ENCODE data around the gene CCDC9. TPM values are rescaled to one million over a fixed set of nuclear protein-coding genes. Genes with fewer than 3 reads are reported as not detected.
"Not testable (repeated sequence)": the region's sequence is repeated elsewhere in the genome, so short reads cannot be mapped to it uniquely, and the experiment has no call there.

CCDC9 gene
- total RNA-seq, 1 donor from 2014 or later, result 4.2 TPM

GRCh38 chr19:47243776-47244547 lies 12.4 kb upstream of the CCDC9 start:
- Histone ChIP-seq H3K36me3 (ENCODE audit: control insufficient read depth in 3 of 3, insufficient read depth in 3 of 3, low read length in 3 of 3) (no peaks in the 10 kb centered on the region), H3K4me1 (ENCODE audit: control insufficient read depth in 3 of 3, insufficient read depth in 3 of 3, low read length in 3 of 3) (peaks cover 19 to 39% (median 31%) of the 10 kb centered on the region in 3 donors), H3K27ac (ENCODE audit: low read depth, low read length) (peak overlapping the region; percentile 63)

GRCh38 chr19:47247308-47247990 lies 8.9 kb upstream of the CCDC9 start:
- Histone ChIP-seq H3K4me3 (ENCODE audit: low read length in 3 of 3) (no peak overlapping the region), H3K9ac (ENCODE audit: low read depth in 1 of 3, low read length in 3 of 3) (no peak overlapping the region), H3K4me1 (ENCODE audit: control insufficient read depth in 3 of 3, insufficient read depth in 3 of 3, low read length in 3 of 3) (peaks cover 11 to 13% (median 13%) of the 10 kb centered on the region in 3 donors), H3K9me3 (ENCODE audit: control insufficient read depth in 3 of 3, low read length in 3 of 3) (no peaks in the 10 kb centered on the region), H3K27ac (ENCODE audit: low read depth, low read length) (no peak overlapping the region), H3K36me3 (ENCODE audit: control insufficient read depth in 3 of 3, insufficient read depth in 3 of 3, low read length in 3 of 3) (no peaks in the 10 kb centered on the region), H3K27me3 (ENCODE audit: control insufficient read depth in 3 of 3, insufficient read depth in 3 of 3, low read length in 3 of 3) (peaks cover 0 to 9% (median 8%) of the 10 kb centered on the region in 3 donors)

More at GRCh38 chr19:47243776-47244547, 12.4 kb upstream of the CCDC9 start:
- peak overlapping the region; percentile 12 to 64 (median 57) for H3K9ac ChIP-seq (ENCODE audit: low read depth in 1 of 3, low read length in 3 of 3)
- peak overlapping the region; percentile 59 to 68 (median 60) for H3K4me3 ChIP-seq (ENCODE audit: low read length in 3 of 3)
- peaks cover 0 to 35% (median 32%) of the 10 kb centered on the region in 3 donors for H3K27me3 ChIP-seq (ENCODE audit: control insufficient read depth in 3 of 3, insufficient read depth in 3 of 3, low read length in 3 of 3)
- H3K9me3 ChIP-seq (ENCODE audit: control insufficient read depth in 3 of 3, low read length in 3 of 3), result no peaks in the 10 kb centered on the region

DNA sequence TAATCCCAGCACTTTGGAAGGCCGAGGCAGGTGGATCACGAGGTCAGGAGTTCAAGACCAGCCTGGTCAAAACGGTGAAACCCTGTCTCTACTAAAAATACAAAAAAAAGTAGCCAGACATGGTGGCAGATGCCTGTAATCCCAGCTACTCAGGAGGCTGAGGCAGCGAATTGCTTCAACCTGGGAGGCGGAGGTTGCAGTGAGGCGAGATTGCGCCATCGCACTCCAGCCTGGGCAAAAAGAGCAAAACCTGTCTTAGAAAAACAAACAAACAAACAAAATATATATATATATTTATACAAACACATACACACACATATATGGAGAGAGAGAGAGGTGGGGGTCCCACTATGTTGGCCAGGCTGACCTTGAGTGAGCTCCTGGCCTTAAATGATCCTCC lies 3.3 kb upstream of the CCDC9 start:
- not testable (repeated sequence) for H3K9ac ChIP-seq (ENCODE audit: low read depth in 1 of 3, low read length in 3 of 3); H3K4me3 ChIP-seq (ENCODE audit: low read length in 3 of 3); H3K27me3 ChIP-seq (ENCODE audit: control insufficient read depth in 3 of 3, insufficient read depth in 3 of 3, low read length in 3 of 3); H3K9me3 ChIP-seq (ENCODE audit: control insufficient read depth in 3 of 3, low read length in 3 of 3); H3K36me3 ChIP-seq (ENCODE audit: control insufficient read depth in 3 of 3, insufficient read depth in 3 of 3, low read length in 3 of 3); H3K27ac ChIP-seq (ENCODE audit: low read depth, low read length)
- peaks cover 8 to 14% (median 12%) of the 10 kb centered on the region in 3 donors for H3K4me1 ChIP-seq (ENCODE audit: control insufficient read depth in 3 of 3, insufficient read depth in 3 of 3, low read length in 3 of 3)

DNA sequence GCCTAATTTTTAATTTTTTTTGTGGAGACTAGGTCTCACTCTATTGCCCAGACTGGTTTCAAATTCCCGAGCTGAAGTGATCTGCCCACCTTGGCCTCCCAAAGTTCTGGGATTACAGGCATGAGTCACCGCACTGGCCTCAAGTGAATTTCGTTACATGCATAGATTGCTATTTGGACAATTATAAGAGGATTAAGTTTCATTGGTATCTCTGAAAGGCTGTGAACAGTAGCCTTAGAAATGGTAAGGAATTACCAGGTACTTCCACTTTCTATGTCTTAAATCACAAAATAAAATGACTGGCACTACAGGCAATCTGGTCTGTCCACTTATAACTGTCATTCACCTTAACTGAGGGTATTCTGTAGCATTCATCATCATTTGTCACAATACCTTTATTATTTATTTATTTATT lies 2.9 kb upstream of the CCDC9 start:
- Histone ChIP-seq H3K9me3 (ENCODE audit: control insufficient read depth in 3 of 3, low read length in 3 of 3) (no peaks in the 10 kb centered on the region), H3K4me1 (ENCODE audit: control insufficient read depth in 3 of 3, insufficient read depth in 3 of 3, low read length in 3 of 3) (peaks cover 13 to 19% (median 17%) of the 10 kb centered on the region in 3 donors), H3K9ac (ENCODE audit: low read depth in 1 of 3, low read length in 3 of 3) (no peak overlapping the region), H3K27me3 (ENCODE audit: control insufficient read depth in 3 of 3, insufficient read depth in 3 of 3, low read length in 3 of 3) (no peaks in the 10 kb centered on the region), H3K4me3 (ENCODE audit: low read length in 3 of 3) (no peak overlapping the region), H3K27ac (ENCODE audit: low read depth, low read length) (no peak overlapping the region), H3K36me3 (ENCODE audit: control insufficient read depth in 3 of 3, insufficient read depth in 3 of 3, low read length in 3 of 3) (peaks cover under 1 to 3% (median 2%) of the 10 kb centered on the region in 3 donors)

GRCh38 chr19:47253970-47254369 lies 2.4 kb upstream of the CCDC9 start:
- Histone ChIP-seq H3K9me3 (ENCODE audit: control insufficient read depth in 3 of 3, low read length in 3 of 3) (no peaks in the 10 kb centered on the region), H3K36me3 (ENCODE audit: control insufficient read depth in 3 of 3, insufficient read depth in 3 of 3, low read length in 3 of 3) (peaks cover 5 to 8% (median 7%) of the 10 kb centered on the region in 3 donors), H3K4me1 (ENCODE audit: control insufficient read depth in 3 of 3, insufficient read depth in 3 of 3, low read length in 3 of 3) (peaks cover 15 to 23% (median 22%) of the 10 kb centered on the region in 3 donors), H3K27me3 (ENCODE audit: control insufficient read depth in 3 of 3, insufficient read depth in 3 of 3, low read length in 3 of 3) (no peaks in the 10 kb centered on the region), H3K9ac (ENCODE audit: low read depth in 1 of 3, low read length in 3 of 3) (no peak overlapping the region), H3K4me3 (ENCODE audit: low read length in 3 of 3) (no peak overlapping the region), H3K27ac (ENCODE audit: low read depth, low read length) (no peak overlapping the region)

DNA sequence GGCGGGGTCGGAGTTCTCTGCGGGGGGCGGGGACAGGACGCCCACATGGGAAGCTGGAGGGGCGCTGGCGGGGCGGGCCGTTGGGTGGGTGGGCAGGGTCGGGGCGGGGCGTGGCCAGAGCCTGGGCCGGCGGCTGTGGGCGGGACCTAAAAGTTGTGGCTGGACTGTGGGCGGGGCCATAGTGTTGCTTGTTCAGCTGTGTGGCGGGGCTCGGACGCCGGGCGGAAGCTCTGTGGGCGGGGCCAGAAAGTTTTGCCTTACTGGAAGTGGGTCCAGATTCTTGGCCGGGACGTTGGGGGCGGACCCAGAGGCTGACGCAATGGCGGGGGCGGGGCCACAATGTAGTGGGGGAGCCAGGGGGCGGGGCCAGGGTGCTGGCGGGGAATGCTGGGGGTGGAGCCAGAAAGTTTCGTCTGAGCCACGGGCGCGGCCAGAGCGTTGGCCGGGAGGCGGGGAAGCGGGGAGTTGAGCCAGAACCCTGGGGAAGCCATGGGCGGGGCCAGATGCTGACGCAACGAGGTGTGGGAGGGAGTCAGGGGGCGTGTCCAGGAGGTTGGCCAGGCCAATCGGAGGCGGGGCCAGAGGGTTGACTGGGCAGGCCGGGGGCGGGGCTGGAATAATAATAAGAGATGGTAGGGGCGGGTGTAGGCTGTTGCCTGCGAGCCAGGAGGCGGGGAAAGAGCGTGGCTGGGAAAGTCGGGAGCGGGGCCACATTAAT lies 527 bp downstream of the CCDC9 start:
- peaks cover 15 to 33% (median 27%) of the 10 kb centered on the region in 3 donors for H3K4me1 ChIP-seq (ENCODE audit: control insufficient read depth in 3 of 3, insufficient read depth in 3 of 3, low read length in 3 of 3)
- H3K9me3 ChIP-seq (ENCODE audit: control insufficient read depth in 3 of 3, low read length in 3 of 3), result no peaks in the 10 kb centered on the region
- no peaks in the 10 kb centered on the region for H3K27me3 ChIP-seq (ENCODE audit: control insufficient read depth in 3 of 3, insufficient read depth in 3 of 3, low read length in 3 of 3)
- peaks cover 30 to 32% (median 31%) of the 10 kb centered on the region in 3 donors for H3K36me3 ChIP-seq (ENCODE audit: control insufficient read depth in 3 of 3, insufficient read depth in 3 of 3, low read length in 3 of 3)
- peak overlapping the region; percentile 82 to 94 (median 91) for H3K4me3 ChIP-seq (ENCODE audit: low read length in 3 of 3)
- H3K27ac ChIP-seq (ENCODE audit: low read depth, low read length), result peak overlapping the region; percentile 96
- H3K9ac ChIP-seq (ENCODE audit: low read depth in 1 of 3, low read length in 3 of 3), result peak overlapping the region in 2 of 3 donors; percentile 25 to 94

DNA sequence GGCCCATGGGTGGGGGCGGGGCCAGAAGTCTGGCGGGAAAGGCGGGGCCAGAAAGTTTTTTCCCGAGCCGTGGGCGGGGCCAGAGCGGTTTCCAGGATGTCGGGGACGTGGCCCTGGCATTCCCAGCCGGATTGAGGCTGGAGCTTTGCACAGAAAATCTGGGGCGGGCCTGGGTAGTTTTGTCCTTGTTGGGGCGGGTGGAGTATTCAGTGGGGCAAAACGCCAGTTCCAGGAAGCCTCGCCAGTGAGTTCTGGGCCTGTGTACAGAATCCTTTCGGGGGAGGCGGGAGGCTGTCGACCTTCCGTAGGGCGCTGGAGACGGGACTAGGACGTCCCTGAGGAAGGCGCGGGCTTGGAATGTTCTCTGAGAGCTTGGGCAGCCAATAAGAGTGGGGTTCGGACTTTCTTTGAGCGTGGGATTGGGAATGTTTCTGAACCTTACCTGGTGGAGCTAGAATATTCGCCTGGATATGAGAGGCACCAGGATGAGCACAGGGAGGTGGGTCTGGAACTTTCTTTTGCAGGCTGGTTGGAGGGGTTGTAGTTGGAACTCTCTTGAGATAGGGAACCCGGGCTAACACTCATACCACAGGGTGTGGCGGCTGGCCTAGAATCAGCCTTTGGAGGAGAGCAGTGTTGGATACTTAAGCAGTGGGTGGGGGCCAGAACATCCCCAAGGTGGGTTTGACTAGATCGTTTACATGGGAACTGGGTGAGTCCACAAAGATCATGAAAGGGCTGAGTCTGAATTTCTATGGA lies 1.3 kb downstream of the CCDC9 start:
- peaks cover 15 to 33% (median 27%) of the 10 kb centered on the region in 3 donors for H3K4me1 ChIP-seq (ENCODE audit: control insufficient read depth in 3 of 3, insufficient read depth in 3 of 3, low read length in 3 of 3)
- peak overlapping the region; percentile 79 to 80 (median 80) for H3K4me3 ChIP-seq (ENCODE audit: low read length in 3 of 3)
- peak overlapping the region; percentile 96 for H3K27ac ChIP-seq (ENCODE audit: low read depth, low read length)
- H3K36me3 ChIP-seq (ENCODE audit: control insufficient read depth in 3 of 3, insufficient read depth in 3 of 3, low read length in 3 of 3), result peaks cover 34 to 36% (median 34%) of the 10 kb centered on the region in 3 donors
- H3K9me3 ChIP-seq (ENCODE audit: control insufficient read depth in 3 of 3, low read length in 3 of 3), result no peaks in the 10 kb centered on the region
- no peaks in the 10 kb centered on the region for H3K27me3 ChIP-seq (ENCODE audit: control insufficient read depth in 3 of 3, insufficient read depth in 3 of 3, low read length in 3 of 3)
- peak overlapping the region; percentile 82 to 94 (median 87) for H3K9ac ChIP-seq (ENCODE audit: low read depth in 1 of 3, low read length in 3 of 3)

DNA sequence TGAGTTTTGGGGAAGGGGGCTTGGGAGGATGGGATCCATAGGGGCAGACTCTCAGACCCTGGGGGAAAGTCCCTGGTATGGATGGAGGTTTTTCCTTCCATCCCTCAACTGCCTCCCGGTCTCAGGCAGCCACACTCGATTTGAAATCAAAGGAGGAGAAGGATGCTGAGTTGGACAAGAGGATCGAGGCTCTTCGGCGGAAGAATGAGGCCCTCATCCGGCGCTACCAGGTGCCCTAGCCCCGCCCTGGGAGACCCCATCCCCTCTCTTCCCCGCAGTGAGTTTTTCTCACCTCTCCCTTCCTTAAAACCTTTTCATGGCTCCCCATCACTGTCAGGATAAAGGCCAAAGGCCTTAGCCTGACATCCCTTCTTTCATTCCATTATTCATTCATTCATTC lies 2.1 kb downstream of the CCDC9 start:
- Histone ChIP-seq H3K36me3 (ENCODE audit: control insufficient read depth in 3 of 3, insufficient read depth in 3 of 3, low read length in 3 of 3) (peaks cover 35 to 42% (median 38%) of the 10 kb centered on the region in 3 donors), H3K4me3 (ENCODE audit: low read length in 3 of 3) (peak overlapping the region in 2 of 3 donors; percentile 35 to 80)

DNA sequence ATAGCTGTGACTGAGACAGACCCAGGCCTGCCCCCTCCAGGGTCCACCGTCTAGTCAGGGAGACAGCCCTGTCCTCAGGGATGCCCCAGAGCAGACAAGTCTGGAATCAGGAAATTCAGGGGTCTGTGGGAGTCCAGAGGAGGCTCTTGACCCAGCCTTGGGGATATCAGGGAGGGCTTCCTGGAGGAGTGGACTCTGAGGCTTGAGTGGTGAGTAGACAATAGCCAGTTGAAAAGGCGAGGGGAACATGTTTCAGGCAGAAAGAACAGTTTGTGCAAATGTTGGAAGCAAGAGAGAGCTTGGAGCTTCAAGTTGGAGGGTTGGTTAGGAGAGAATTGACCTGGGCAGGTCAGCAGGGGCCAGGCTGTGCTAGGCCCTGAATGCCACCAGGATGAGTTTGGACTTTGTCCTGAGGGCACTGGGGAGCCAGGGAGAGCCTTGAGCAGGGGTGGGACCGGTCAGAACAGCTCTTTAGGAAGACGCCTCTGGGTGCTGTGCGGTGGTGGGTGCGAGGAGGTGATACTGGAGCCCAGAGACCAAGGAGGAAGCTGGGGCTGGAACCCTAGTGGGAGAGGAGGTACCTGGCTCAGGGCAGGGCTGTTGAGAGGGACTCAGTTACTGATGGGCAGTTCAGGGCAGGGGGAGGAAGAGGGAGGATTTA lies 2.7 kb downstream of the CCDC9 start:
- no peak overlapping the region for H3K4me3 ChIP-seq (ENCODE audit: low read length in 3 of 3)
- H3K9ac ChIP-seq (ENCODE audit: low read depth in 1 of 3, low read length in 3 of 3), result peak overlapping the region in 2 of 3 donors; percentile 16 to 40
- peak overlapping the region; percentile 96 for H3K27ac ChIP-seq (ENCODE audit: low read depth, low read length)
- peaks cover 36 to 42% (median 39%) of the 10 kb centered on the region in 3 donors for H3K36me3 ChIP-seq (ENCODE audit: control insufficient read depth in 3 of 3, insufficient read depth in 3 of 3, low read length in 3 of 3)
- no peaks in the 10 kb centered on the region for H3K27me3 ChIP-seq (ENCODE audit: control insufficient read depth in 3 of 3, insufficient read depth in 3 of 3, low read length in 3 of 3)
- no peaks in the 10 kb centered on the region for H3K9me3 ChIP-seq (ENCODE audit: control insufficient read depth in 3 of 3, low read length in 3 of 3)
- peaks cover 15 to 33% (median 23%) of the 10 kb centered on the region in 3 donors for H3K4me1 ChIP-seq (ENCODE audit: control insufficient read depth in 3 of 3, insufficient read depth in 3 of 3, low read length in 3 of 3)

More for the DNA sequence above, 2.1 kb downstream of the CCDC9 start:
- H3K4me1 ChIP-seq (ENCODE audit: control insufficient read depth in 3 of 3, insufficient read depth in 3 of 3, low read length in 3 of 3), result peaks cover 15 to 33% (median 25%) of the 10 kb centered on the region in 3 donors
- peak overlapping the region; percentile 96 for H3K27ac ChIP-seq (ENCODE audit: low read depth, low read length)
- H3K9ac ChIP-seq (ENCODE audit: low read depth in 1 of 3, low read length in 3 of 3), result peak overlapping the region in 2 of 3 donors; percentile 87 to 94
- H3K27me3 ChIP-seq (ENCODE audit: control insufficient read depth in 3 of 3, insufficient read depth in 3 of 3, low read length in 3 of 3), result no peaks in the 10 kb centered on the region
- no peaks in the 10 kb centered on the region for H3K9me3 ChIP-seq (ENCODE audit: control insufficient read depth in 3 of 3, low read length in 3 of 3)
